Mesendoderm (in vitro differentiated cells): Measurements from ENCODE around the gene P2RX4.

Experiments used
- DNase-seq: peaks from one replicate; pipeline ENCODE4 v3.0.0; 2013
- H2AK5ac ChIP-seq: 2 replicates; pipeline ENCODE4 v1.6.1; 2013; ENCODE audit warnings: low read length, inconsistent platforms
- H2BK120ac ChIP-seq: 2 replicates; pipeline ENCODE4 v1.6.1; 2013; ENCODE audit warnings: low read depth, mild to moderate bottlenecking, low read length, moderate library complexity, mixed read lengths
- H2BK15ac ChIP-seq: replicated peaks from 2 replicates; pipeline ENCODE4 v1.6.1; 2013; ENCODE audit warnings: low read depth, mild to moderate bottlenecking, moderate library complexity
- H2BK5ac ChIP-seq: 2 replicates; pipeline ENCODE4 v1.6.1; 2013; ENCODE audit warnings: low read length, inconsistent platforms
- H3K18ac ChIP-seq: 2 replicates; pipeline ENCODE4 v1.6.1; 2013; ENCODE audit warnings: mild to moderate bottlenecking, low read length, mixed read lengths
- H3K23ac ChIP-seq: one replicate; pipeline ENCODE4 v1.6.1; 2013; ENCODE audit warnings: low read length
- H3K27ac ChIP-seq: 2 replicates; pipeline ENCODE4 v1.5.1; 2013; ENCODE audit warnings: low read depth, mild to moderate bottlenecking, inconsistent platforms, low read length, moderate library complexity
- H3K27me3 ChIP-seq: 2 replicates; pipeline ENCODE4 v1.6.1; 2013; ENCODE audit warnings: low read length, control low read depth, mild to moderate bottlenecking, inconsistent platforms; ENCODE audit not compliant: insufficient read depth, poor library complexity
- H3K36me3 ChIP-seq: 2 replicates; pipeline ENCODE4 v1.6.1; 2013; ENCODE audit warnings: low read length, inconsistent platforms; ENCODE audit not compliant: control insufficient read depth, insufficient read depth
- H3K4ac ChIP-seq: one replicate; pipeline ENCODE4 v1.6.1; 2013; ENCODE audit warnings: low read depth, mild to moderate bottlenecking, low read length, moderate library complexity
- H3K4me1 ChIP-seq: 2 replicates; pipeline ENCODE4 v1.6.1; 2013; ENCODE audit warnings: low read depth, low read length, inconsistent platforms; ENCODE audit not compliant: control insufficient read depth
- H3K4me2 ChIP-seq: 2 replicates; pipeline ENCODE4 v1.6.1; 2013; ENCODE audit warnings: low read length
- H3K4me3 ChIP-seq: 2 replicates; pipeline ENCODE4 v1.5.1; 2013; ENCODE audit warnings: mild to moderate bottlenecking, low read length
- H3K56ac ChIP-seq: one replicate; pipeline ENCODE4 v1.6.1; 2013; ENCODE audit warnings: low read length
- H3K79me1 ChIP-seq: 2 replicates; pipeline ENCODE4 v1.6.1; 2013; ENCODE audit warnings: low read length, inconsistent platforms
- H3K79me2 ChIP-seq: 2 replicates; pipeline ENCODE4 v1.6.1; 2013; ENCODE audit warnings: mild to moderate bottlenecking, low read length; ENCODE audit not compliant: control insufficient read depth, insufficient read depth
- H3K9ac ChIP-seq: 2 replicates; pipeline ENCODE4 v1.6.1; 2013; ENCODE audit warnings: low read length, inconsistent platforms
- H4K5ac ChIP-seq: one replicate; pipeline ENCODE4 v1.6.1; 2013; ENCODE audit warnings: low read length
- H4K8ac ChIP-seq: one replicate; pipeline ENCODE4 v1.6.1; 2013; ENCODE audit warnings: low read depth, mild to moderate bottlenecking, control low read depth, low read length, moderate library complexity
- WGBS: extraction: QIAGEN DNeasy Blood & Tissue Kit; methylation state at CpG from one replicate; pipeline ENCODE4 v1.1.7; 2013; ENCODE audit warnings: low lambda C conversion rate, missing lambda C conversion rate; ENCODE audit not compliant: insufficient coverage; ENCODE audit errors: extremely low coverage; 5-methylcytosine and 5-hydroxymethylcytosine counted together

P2RX4 gene

DNA sequence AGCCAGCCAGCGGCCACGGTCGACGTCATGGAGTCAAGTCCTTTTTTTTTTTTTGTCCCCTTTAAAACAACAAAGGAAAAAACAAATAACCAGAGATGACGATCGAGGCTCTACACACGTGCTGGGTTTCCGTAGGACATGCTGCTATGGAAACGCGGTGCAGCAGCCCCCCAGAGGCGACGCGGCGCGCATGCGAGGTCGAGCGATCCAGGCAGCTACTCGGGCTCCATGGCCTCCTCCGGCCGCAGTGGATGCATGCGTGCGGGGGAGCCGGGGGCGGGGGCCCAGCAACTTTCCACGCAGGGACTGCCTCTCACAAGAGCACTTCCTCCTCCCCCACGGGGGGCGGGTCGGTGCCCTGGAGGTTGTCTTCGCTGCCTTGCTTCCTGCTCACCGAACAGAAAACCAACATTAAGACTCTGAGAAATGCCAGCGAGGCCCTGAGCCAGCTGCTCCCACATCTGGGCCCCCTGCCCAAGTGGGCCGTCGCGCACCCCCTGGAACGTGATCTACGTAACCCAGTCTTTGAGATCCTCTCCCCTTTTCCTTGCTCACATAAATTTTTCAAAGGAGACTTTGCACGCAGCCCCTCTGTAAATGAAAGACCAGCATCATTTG, 30.7 kb downstream of the P2RX4 start:
- Histone ChIP-seq H3K18ac (no peak overlapping the region), H3K27me3 (no peaks in the 10 kb centered on the region), H3K4ac (no peak overlapping the region), H3K79me1 (no peaks in the 10 kb centered on the region), H2BK120ac (no peak overlapping the region), H2BK15ac (no peak overlapping the region), H3K23ac (no peak overlapping the region), H3K27ac (no peak overlapping the region), H3K4me1 (no peaks in the 10 kb centered on the region), H2AK5ac (no peak overlapping the region), H3K79me2 (no peaks in the 10 kb centered on the region), H3K4me2 (no peak overlapping the region), H3K4me3 (no peak overlapping the region), H4K8ac (no peak overlapping the region), H3K36me3 (peaks cover 20% of the 10 kb centered on the region), H3K9ac (no peak overlapping the region), H2BK5ac (no peak overlapping the region), H4K5ac (no peak overlapping the region), H3K56ac (no peak overlapping the region)
- WGBS, result no CpG with 5 or more reads among the region's 38 CpGs
- peak; percentile 40 for DNase-seq

DNA sequence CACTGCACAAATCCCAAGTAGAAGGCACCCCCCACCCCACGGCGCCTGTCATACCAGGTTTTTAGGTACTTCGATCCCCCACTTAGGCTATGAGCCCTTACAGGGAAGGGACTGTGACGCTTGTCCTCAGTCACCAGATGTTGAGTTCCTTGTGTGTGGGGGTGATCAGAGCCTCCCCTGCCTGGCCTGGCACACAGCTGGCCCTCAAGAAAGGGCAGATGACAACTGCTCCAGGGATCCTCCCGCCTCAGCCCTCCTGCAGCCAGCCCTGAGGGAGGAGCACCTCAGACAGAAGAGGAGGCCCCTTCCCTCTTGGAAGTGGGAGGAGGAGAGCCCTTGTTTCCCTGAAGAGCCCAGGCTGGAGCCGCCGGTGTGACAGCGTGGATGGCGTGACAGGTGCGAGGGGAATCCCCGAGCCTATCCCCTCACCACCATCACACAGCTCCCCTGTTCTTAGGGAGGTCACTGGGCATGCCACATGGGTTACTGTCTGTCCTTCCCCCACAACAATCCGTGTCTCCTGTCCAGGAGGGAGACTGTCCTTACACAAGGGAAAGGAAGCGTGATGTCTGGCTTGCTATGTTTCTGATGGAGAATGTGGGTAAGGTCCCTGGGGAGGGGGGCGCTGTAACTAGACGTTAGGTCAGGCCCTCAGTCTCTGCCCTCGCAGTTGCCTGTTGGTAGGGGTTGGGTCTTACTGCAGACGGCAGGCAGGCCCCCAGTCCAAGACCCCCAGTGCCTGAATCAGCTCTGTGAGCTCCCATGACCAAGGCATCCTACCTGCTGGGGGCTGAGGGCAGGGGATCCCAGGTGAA, 31.4 kb downstream of the P2RX4 start:
- no peak overlapping the region for H2BK15ac ChIP-seq
- H4K8ac ChIP-seq, result no peak overlapping the region
- no peak overlapping the region for H3K4me2 ChIP-seq
- H3K4ac ChIP-seq, result no peak overlapping the region
- H3K79me2 ChIP-seq, result no peaks in the 10 kb centered on the region
- H3K79me1 ChIP-seq, result no peaks in the 10 kb centered on the region
- H4K5ac ChIP-seq, result no peak overlapping the region
- H3K27me3 ChIP-seq, result no peaks in the 10 kb centered on the region
- no peak overlapping the region for H2BK5ac ChIP-seq
- peaks cover 20% of the 10 kb centered on the region for H3K36me3 ChIP-seq
- H3K56ac ChIP-seq, result no peak overlapping the region
- no peak overlapping the region for H2BK120ac ChIP-seq
- WGBS, result no CpG with 5 or more reads among the region's 17 CpGs
- no peak overlapping the region for H3K18ac ChIP-seq
- no peak overlapping the region for H3K9ac ChIP-seq
- H2AK5ac ChIP-seq, result no peak overlapping the region
- no peak overlapping the region for H3K4me3 ChIP-seq
- DNase-seq, result no peak
- no peak overlapping the region for H3K27ac ChIP-seq
- no peaks in the 10 kb centered on the region for H3K4me1 ChIP-seq
- no peak overlapping the region for H3K23ac ChIP-seq

DNA sequence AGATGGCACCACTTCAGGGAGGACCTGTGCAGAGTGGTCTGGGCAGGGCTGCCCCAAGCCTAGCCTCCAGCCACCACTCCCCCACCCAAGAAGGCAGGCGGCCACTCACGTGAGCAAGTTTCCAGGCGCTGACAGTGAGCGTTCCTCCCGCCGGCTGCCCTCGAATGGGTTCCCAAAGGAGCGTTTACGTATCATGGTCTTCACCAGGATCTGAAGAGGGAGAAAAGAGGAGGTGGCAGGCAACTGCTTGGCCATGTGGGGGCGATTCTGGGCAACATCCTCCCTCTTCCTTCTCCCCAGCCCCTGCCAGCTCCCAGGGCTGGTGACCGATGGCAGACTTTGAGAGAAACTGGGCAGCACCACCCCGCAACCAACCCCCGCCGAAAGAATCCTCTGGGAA, 35.1 kb downstream of the P2RX4 start:
- H2BK120ac ChIP-seq, result no peak overlapping the region
- no peak overlapping the region for H4K8ac ChIP-seq
- no peak overlapping the region for H2AK5ac ChIP-seq
- no peak for DNase-seq
- no peaks in the 10 kb centered on the region for H3K4me1 ChIP-seq
- no peak overlapping the region for H3K4ac ChIP-seq
- H3K4me2 ChIP-seq, result no peak overlapping the region
- H3K36me3 ChIP-seq, result peaks cover 20% of the 10 kb centered on the region
- H2BK5ac ChIP-seq, result no peak overlapping the region
- no peak overlapping the region for H2BK15ac ChIP-seq
- H3K23ac ChIP-seq, result no peak overlapping the region
- no peaks in the 10 kb centered on the region for H3K27me3 ChIP-seq
- H3K18ac ChIP-seq, result no peak overlapping the region
- H4K5ac ChIP-seq, result no peak overlapping the region
- no peak overlapping the region for H3K9ac ChIP-seq
- no peak overlapping the region for H3K56ac ChIP-seq
- WGBS, result no CpG with 5 or more reads among the region's 14 CpGs
- H3K27ac ChIP-seq, result no peak overlapping the region
- no peaks in the 10 kb centered on the region for H3K79me2 ChIP-seq
- H3K4me3 ChIP-seq, result no peak overlapping the region
- no peaks in the 10 kb centered on the region for H3K79me1 ChIP-seq

DNA sequence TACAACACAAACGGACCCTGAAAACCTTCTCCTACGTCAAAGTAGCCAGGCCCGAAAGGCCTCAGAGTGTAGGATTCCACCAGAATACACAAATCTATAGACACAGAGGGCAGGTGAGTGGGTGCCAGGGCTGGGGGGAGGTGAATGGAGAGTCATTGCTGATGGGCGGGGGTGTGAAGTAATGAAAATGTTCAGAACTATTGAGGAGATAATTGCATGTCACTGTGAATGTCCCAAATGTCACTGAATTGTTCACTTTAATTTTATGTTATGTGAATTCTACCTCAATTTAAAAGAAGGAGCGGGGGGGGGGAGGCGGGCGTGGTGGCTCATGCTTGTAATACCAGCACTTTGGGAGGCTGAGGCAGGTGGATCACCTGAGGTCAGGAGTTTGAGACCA, 36.0 kb downstream of the P2RX4 start:
- Histone ChIP-seq H3K23ac (no peak overlapping the region), H3K27me3 (no peaks in the 10 kb centered on the region), H4K5ac (no peak overlapping the region), H3K4me3 (no peak overlapping the region), H2BK120ac (no peak overlapping the region), H2AK5ac (no peak overlapping the region), H3K56ac (no peak overlapping the region), H3K18ac (no peak overlapping the region), H3K79me2 (no peaks in the 10 kb centered on the region), H3K79me1 (no peaks in the 10 kb centered on the region), H4K8ac (no peak overlapping the region), H3K4me1 (no peaks in the 10 kb centered on the region), H3K4ac (no peak overlapping the region), H3K4me2 (no peak overlapping the region), H2BK15ac (no peak overlapping the region), H3K9ac (no peak overlapping the region), H2BK5ac (no peak overlapping the region), H3K36me3 (peaks cover 17% of the 10 kb centered on the region), H3K27ac (no peak overlapping the region)
- no peak for DNase-seq
- no CpG with 5 or more reads among the region's 7 CpGs for WGBS

DNA sequence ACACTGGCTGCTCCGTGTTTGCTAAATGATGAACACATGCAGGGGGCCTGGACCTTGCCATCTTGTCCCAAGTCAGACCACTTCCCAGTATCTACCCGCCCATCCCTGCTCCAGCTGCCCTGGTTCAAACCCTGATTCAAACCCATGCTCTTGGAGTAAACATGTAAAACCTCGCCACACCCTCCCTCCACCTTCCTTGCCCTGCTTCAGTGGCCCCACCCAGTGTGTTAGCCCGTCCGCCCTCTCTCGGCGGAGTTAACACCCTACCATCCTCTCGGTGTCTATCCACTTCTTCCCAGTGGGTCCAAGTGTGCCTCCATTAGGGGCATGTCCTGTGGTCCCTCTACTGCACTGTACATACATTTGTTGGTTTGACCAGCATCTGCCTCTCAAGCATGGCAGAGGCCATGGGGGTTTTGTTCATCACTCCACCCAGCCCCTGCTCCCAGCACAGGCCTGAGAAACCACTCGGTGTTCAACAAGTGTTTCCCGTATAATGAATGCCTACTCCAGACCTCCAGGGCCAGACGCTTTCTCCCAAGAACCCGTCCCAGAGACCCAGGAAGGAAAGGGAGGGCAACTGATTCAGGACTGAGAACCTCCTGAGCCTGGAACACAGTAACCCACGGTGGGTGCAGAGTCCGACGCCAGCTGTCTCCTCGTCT, 37.1 kb downstream of the P2RX4 start:
- H3K23ac ChIP-seq, result no peak overlapping the region
- no peak overlapping the region for H3K4me3 ChIP-seq
- no peak overlapping the region for H2BK5ac ChIP-seq
- no peak for DNase-seq
- H2AK5ac ChIP-seq, result no peak overlapping the region
- no peak overlapping the region for H3K56ac ChIP-seq
- H4K8ac ChIP-seq, result no peak overlapping the region
- no CpG with 5 or more reads among the region's 16 CpGs for WGBS
- H2BK15ac ChIP-seq, result no peak overlapping the region
- H3K27ac ChIP-seq, result no peak overlapping the region
- peaks cover 17% of the 10 kb centered on the region for H3K36me3 ChIP-seq
- no peak overlapping the region for H3K4ac ChIP-seq
- H3K4me1 ChIP-seq, result no peaks in the 10 kb centered on the region
- no peak overlapping the region for H4K5ac ChIP-seq
- H2BK120ac ChIP-seq, result no peak overlapping the region
- H3K18ac ChIP-seq, result no peak overlapping the region
- H3K79me2 ChIP-seq, result no peaks in the 10 kb centered on the region
- no peaks in the 10 kb centered on the region for H3K79me1 ChIP-seq
- H3K27me3 ChIP-seq, result no peaks in the 10 kb centered on the region
- H3K9ac ChIP-seq, result no peak overlapping the region
- H3K4me2 ChIP-seq, result no peak overlapping the region
